ENCODE measurements around the gene DIP2A. TPM values are rescaled to one million over a fixed set of nuclear protein-coding genes. Genes with fewer than 3 reads are reported as not detected.
A peak's percentile ranks its signal among the peaks of the same experiment; 100 is the strongest.
"Not testable (repeated sequence)": the region's sequence is repeated elsewhere in the genome, so short reads cannot be mapped to it uniquely, and the experiment has no call there.

DIP2A gene
- total RNA-seq, 1 donor from 2014 or later, result 20.9 TPM

GRCh38 chr21:46516068-46516467 lies 57.4 kb downstream of the DIP2A start:
- no peak for DNase-seq (ENCODE audit: low read depth)
- no peak for TF ChIP-seq CTCF (conservative IDR thresholded peaks at IDR 0.05; ENCODE audit: low read depth, low read length)
- H3K4me3 ChIP-seq (ENCODE audit: low read depth, low read length), result no peak overlapping the region

GRCh38 chr21:46517361-46517760 lies 58.7 kb downstream of the DIP2A start:
- peak; percentile 4 for DNase-seq (ENCODE audit: low read depth)
- no peak overlapping the region for H3K4me3 ChIP-seq (ENCODE audit: low read depth, low read length)

GRCh38 chr21:46518983-46519583 lies 60.4 kb downstream of the DIP2A start:
- H3K4me3 ChIP-seq (ENCODE audit: low read depth, low read length), result no peak overlapping the region
- DNase-seq (ENCODE audit: low read depth), result no peak
- TF ChIP-seq CTCF (conservative IDR thresholded peaks at IDR 0.05; ENCODE audit: low read depth, low read length), result no peak

More at GRCh38 chr21:46517361-46517760, 58.7 kb downstream of the DIP2A start:
- no peak for TF ChIP-seq CTCF (conservative IDR thresholded peaks at IDR 0.05; ENCODE audit: low read depth, low read length)

GRCh38 chr21:46527393-46527792 lies 68.7 kb downstream of the DIP2A start:
- not testable (repeated sequence) for DNase-seq (ENCODE audit: low read depth); H3K4me3 ChIP-seq (ENCODE audit: low read depth, low read length)

- H3K4me3 ChIP-seq (ENCODE audit: low read depth, low read length), result no peak overlapping the region
- TF ChIP-seq CTCF (conservative IDR thresholded peaks at IDR 0.05; ENCODE audit: low read depth, low read length), result no peak
- DNase-seq (ENCODE audit: low read depth), result no peak
Measured at GRCh38 chr21:46527801-46528200, 69.1 kb downstream of the DIP2A start.

- DNase-seq (ENCODE audit: low read depth), result no peak
- no peak overlapping the region for H3K4me3 ChIP-seq (ENCODE audit: low read depth, low read length)
- TF ChIP-seq CTCF (conservative IDR thresholded peaks at IDR 0.05; ENCODE audit: low read depth, low read length), result no peak
Measured at GRCh38 chr21:46532080-46532479, 73.4 kb downstream of the DIP2A start.

- TF ChIP-seq CTCF (conservative IDR thresholded peaks at IDR 0.05; ENCODE audit: low read depth, low read length), result no peak
- no peak for DNase-seq (ENCODE audit: low read depth)
- no peak overlapping the region for H3K4me3 ChIP-seq (ENCODE audit: low read depth, low read length)
Measured at GRCh38 chr21:46537026-46537425, 78.3 kb downstream of the DIP2A start.
